ENCODE data around the gene BRMS1L.

BRMS1L gene

DNA sequence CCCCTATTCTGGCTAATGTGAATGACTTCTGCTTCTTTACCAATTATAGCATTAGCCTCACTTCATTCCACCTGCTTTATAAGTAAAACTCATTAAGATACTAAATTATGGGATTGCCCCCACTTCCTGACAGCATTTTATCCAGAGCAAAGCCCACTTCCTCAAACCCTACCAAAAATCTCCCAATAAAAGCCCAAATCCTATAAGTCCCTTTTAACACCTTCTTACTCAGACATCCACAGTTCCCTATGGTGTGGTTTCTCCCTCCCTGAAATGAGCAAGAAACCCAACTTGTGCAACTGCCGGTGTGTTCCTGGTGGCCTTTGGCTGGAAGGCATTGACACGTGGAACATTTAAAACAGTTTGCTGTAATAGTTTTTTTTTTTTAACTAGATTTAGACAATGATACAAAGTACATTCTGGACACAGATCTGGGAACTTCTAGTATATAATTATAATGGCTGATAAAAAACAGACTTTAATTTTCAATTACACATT is 53.1 kb downstream of the BRMS1L start:
- H3K27me3 ChIP-seq (ENCODE audit: insufficient read depth, low read length, poor library complexity, severe bottlenecking) = no peaks in the 10 kb centered on the region
- no peaks in the 10 kb centered on the region for H4K20me1 ChIP-seq (ENCODE audit: insufficient read depth, low read length, poor library complexity, severe bottlenecking)
- no peaks in the 10 kb centered on the region for H3K9me2 ChIP-seq (replicated peaks; ENCODE audit: low read depth, low read length)
- no peak overlapping the region for H2AFZ ChIP-seq (ENCODE audit: low read length)
- no peak overlapping the region for H3K4me2 ChIP-seq (ENCODE audit: low read depth, low read length, poor library complexity, severe bottlenecking)
- H3K9ac ChIP-seq (ENCODE audit: low read depth, low read length, poor library complexity, severe bottlenecking) = no peak overlapping the region
- H3K36me3 ChIP-seq (ENCODE audit: insufficient read depth, low read length) = no peaks in the 10 kb centered on the region
- H3K9me3 ChIP-seq (ENCODE audit: insufficient read depth, low read depth, low read length) = no peaks in the 10 kb centered on the region
- H3K4me3 ChIP-seq (ENCODE audit: low read length, poor library complexity, severe bottlenecking) = no peak overlapping the region
- no peaks in the 10 kb centered on the region for H3K4me1 ChIP-seq (ENCODE audit: insufficient read depth, low read length, poor library complexity, severe bottlenecking)
- H3F3A ChIP-seq (ENCODE audit: low read depth) = no peaks in the 10 kb centered on the region
- TF ChIP-seq, protein P1, sequence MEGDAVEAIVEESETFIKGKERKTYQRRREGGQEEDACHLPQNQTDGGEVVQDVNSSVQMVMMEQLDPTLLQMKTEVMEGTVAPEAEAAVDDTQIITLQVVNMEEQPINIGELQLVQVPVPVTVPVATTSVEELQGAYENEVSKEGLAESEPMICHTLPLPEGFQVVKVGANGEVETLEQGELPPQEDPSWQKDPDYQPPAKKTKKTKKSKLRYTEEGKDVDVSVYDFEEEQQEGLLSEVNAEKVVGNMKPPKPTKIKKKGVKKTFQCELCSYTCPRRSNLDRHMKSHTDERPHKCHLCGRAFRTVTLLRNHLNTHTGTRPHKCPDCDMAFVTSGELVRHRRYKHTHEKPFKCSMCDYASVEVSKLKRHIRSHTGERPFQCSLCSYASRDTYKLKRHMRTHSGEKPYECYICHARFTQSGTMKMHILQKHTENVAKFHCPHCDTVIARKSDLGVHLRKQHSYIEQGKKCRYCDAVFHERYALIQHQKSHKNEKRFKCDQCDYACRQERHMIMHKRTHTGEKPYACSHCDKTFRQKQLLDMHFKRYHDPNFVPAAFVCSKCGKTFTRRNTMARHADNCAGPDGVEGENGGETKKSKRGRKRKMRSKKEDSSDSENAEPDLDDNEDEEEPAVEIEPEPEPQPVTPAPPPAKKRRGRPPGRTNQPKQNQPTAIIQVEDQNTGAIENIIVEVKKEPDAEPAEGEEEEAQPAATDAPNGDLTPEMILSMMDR (conservative IDR thresholded peaks at IDR 0.05; ENCODE audit: low read length) = no peak
- no peak for TF ChIP-seq EZH2phosphoT487 (IDR thresholded peaks at IDR 0.05; ENCODE audit: borderline replicate concordance)
- no peaks in the 10 kb centered on the region for H3K79me2 ChIP-seq (ENCODE audit: insufficient read depth, low read length)

DNA sequence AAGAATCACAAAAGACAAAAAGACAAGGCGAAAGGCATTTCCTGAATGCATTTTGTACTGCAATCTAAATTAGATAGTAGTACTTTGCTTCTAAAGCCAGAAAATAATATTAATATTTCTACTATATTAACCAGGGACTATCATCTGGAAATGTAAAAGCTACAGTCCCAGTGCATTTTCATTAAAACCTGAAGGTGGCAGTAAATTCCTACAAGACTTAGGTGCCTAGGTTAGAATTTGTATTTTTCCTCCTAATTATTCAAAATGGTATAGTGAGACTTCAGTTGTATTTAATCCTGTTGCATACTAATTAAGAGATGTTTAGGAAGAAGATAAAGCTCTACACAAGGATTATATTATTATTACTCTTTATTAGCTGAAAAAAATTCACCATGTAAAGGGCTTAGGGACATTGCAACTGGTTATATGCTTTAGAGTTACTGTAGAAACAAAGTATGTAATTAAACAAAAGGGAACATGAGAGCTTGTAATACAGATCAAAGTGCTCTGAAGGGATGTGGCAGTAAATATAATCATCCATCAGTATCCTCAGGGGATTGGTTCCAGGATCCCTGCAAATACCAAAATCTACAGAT is 53.6 kb downstream of the BRMS1L start:
- no peaks in the 10 kb centered on the region for H3F3A ChIP-seq (ENCODE audit: low read depth)
- TF ChIP-seq, protein P1 (conservative IDR thresholded peaks at IDR 0.05; ENCODE audit: low read length) = peak; percentile 69
- no peak for TF ChIP-seq EZH2phosphoT487 (IDR thresholded peaks at IDR 0.05; ENCODE audit: borderline replicate concordance)
- H3K4me3 ChIP-seq (ENCODE audit: low read length, poor library complexity, severe bottlenecking) = no peak overlapping the region
- no peaks in the 10 kb centered on the region for H3K27me3 ChIP-seq (ENCODE audit: insufficient read depth, low read length, poor library complexity, severe bottlenecking)
- H3K9me3 ChIP-seq (ENCODE audit: insufficient read depth, low read depth, low read length) = no peaks in the 10 kb centered on the region
- H3K4me2 ChIP-seq (ENCODE audit: low read depth, low read length, poor library complexity, severe bottlenecking) = no peak overlapping the region
- H3K9ac ChIP-seq (ENCODE audit: low read depth, low read length, poor library complexity, severe bottlenecking) = no peak overlapping the region
- H3K79me2 ChIP-seq (ENCODE audit: insufficient read depth, low read length) = no peaks in the 10 kb centered on the region
- H3K36me3 ChIP-seq (ENCODE audit: insufficient read depth, low read length) = no peaks in the 10 kb centered on the region
- H4K20me1 ChIP-seq (ENCODE audit: insufficient read depth, low read length, poor library complexity, severe bottlenecking) = no peaks in the 10 kb centered on the region
- H2AFZ ChIP-seq (ENCODE audit: low read length) = no peak overlapping the region
- no peaks in the 10 kb centered on the region for H3K4me1 ChIP-seq (ENCODE audit: insufficient read depth, low read length, poor library complexity, severe bottlenecking)
- H3K9me2 ChIP-seq (replicated peaks; ENCODE audit: low read depth, low read length) = no peaks in the 10 kb centered on the region

DNA sequence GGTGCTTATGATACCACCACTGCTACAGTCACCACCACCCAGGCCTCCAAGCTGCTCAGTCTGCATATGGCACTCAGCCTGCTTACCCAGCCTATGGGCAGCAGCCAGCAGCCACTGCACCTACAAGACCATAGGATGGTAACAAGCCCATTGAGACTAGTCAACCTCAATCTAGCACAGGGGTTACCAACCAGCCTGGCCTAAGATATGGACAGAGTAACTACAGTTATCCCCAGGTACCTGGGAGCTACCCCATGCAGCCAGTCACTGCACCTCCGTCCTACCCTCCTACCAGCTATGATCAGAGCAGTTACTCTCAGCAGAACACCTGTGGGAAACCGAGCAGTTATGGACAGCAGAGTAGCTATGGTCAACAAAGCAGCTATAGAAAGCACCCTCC is 55.1 kb downstream of the BRMS1L start:
- TF ChIP-seq, protein P1 (conservative IDR thresholded peaks at IDR 0.05; ENCODE audit: low read length) = no peak
- no peak for TF ChIP-seq EZH2phosphoT487 (IDR thresholded peaks at IDR 0.05; ENCODE audit: borderline replicate concordance)
- H3K9me2 ChIP-seq (replicated peaks; ENCODE audit: low read depth, low read length) = no peaks in the 10 kb centered on the region
- H3K4me3 ChIP-seq (ENCODE audit: low read length, poor library complexity, severe bottlenecking) = no peak overlapping the region
- no peaks in the 10 kb centered on the region for H3K79me2 ChIP-seq (ENCODE audit: insufficient read depth, low read length)
- H3F3A ChIP-seq (ENCODE audit: low read depth) = no peaks in the 10 kb centered on the region
- no peak overlapping the region for H3K4me2 ChIP-seq (ENCODE audit: low read depth, low read length, poor library complexity, severe bottlenecking)
- H3K9me3 ChIP-seq (ENCODE audit: insufficient read depth, low read depth, low read length) = no peaks in the 10 kb centered on the region
- no peak overlapping the region for H3K9ac ChIP-seq (ENCODE audit: low read depth, low read length, poor library complexity, severe bottlenecking)
- no peaks in the 10 kb centered on the region for H3K4me1 ChIP-seq (ENCODE audit: insufficient read depth, low read length, poor library complexity, severe bottlenecking)
- no peak overlapping the region for H2AFZ ChIP-seq (ENCODE audit: low read length)
- H4K20me1 ChIP-seq (ENCODE audit: insufficient read depth, low read length, poor library complexity, severe bottlenecking) = no peaks in the 10 kb centered on the region
- no peaks in the 10 kb centered on the region for H3K36me3 ChIP-seq (ENCODE audit: insufficient read depth, low read length)
- no peaks in the 10 kb centered on the region for H3K27me3 ChIP-seq (ENCODE audit: insufficient read depth, low read length, poor library complexity, severe bottlenecking)

Measured in Loucy (cell line).